Breast epithelium (tissue), 3 donors: ENCODE results near the gene OPCML.

ENCODE experiments used
- CTCF ChIP-seq, 3 donors: fragments of 450-650 bp; IDR thresholded peaks; one replicate each; pipeline ENCODE4 v1.5.1; 2016 to 2017; ENCODE audit warnings: antibody characterized with exemption in 3 of 3, mild to moderate bottlenecking in 3 of 3, moderate library complexity in 3 of 3
- POLR2A ChIP-seq: fragments of 450-650 bp; IDR thresholded peaks from one replicate; pipeline ENCODE4 v1.6.1; 2016; ENCODE audit warnings: antibody characterized with exemption, mild to moderate bottlenecking, moderate library complexity
- POLR2AphosphoS5 ChIP-seq, 3 donors: sonication (generic); formaldehyde crosslinking; IDR thresholded peaks; one replicate each; pipeline ENCODE4 v1.6.1; 2017; ENCODE audit warnings: antibody characterized with exemption in 3 of 3

GRCh38 chr11:132365650-132366049 lies 1166.7 kb downstream of the OPCML start:
- TF ChIP-seq CTCF (IDR thresholded peaks at IDR 0.05) (no peak), POLR2A (no peak), POLR2AphosphoS5 (IDR thresholded peaks at IDR 0.05) (no peak)
